Activated CD8-positive, alpha-beta T cell treated with anti-CD3 and anti-CD28 coated beads for 36 hours (primary cell): ENCODE data around the gene NAALADL2. TPM values are rescaled to one million over a fixed set of nuclear protein-coding genes. Genes with fewer than 3 reads are reported as not detected.
"Not testable (repeated sequence)": the region's sequence is repeated elsewhere in the genome, so short reads cannot be mapped to it uniquely, and the experiment has no call there.

Experiments used
- ATAC-seq: fragments of 200-7000 bp; cut with Tn5 transposase; one replicate; pipeline ENCODE4 v1.10.0; 2021; ENCODE audit warnings: mild to moderate bottlenecking, moderate library complexity
- CTCF ChIA-PET: fragments of 350-600 bp; sonication (Branson Sonifier 250); formaldehyde crosslinking; loops from one replicate; lab custom pipeline; 2021; ENCODE audit warnings: antibody characterized with exemption; lab: Charles Lee
- POLR2A ChIA-PET: fragments of 350-600 bp; sonication (Branson Sonifier 250); formaldehyde crosslinking; loops from one replicate; lab custom pipeline; 2021; ENCODE audit warnings: antibody characterized with exemption; lab: Charles Lee
- DNase-seq: peaks from one replicate; pipeline ENCODE4 v3.0.0-alpha.2; 2020
- H3K27ac Mint-ChIP-seq: one replicate; pipeline ENCODE4 v1.8.0; 2021; ENCODE audit warnings: mild to moderate bottlenecking, mixed read lengths
- H3K27me3 Mint-ChIP-seq: one replicate; pipeline ENCODE4 v1.8.0; 2021; ENCODE audit warnings: mixed read lengths
- H3K36me3 Mint-ChIP-seq: one replicate; pipeline ENCODE4 v1.8.0; 2021; ENCODE audit warnings: low read depth, mixed read lengths
- H3K4me1 Mint-ChIP-seq: one replicate; pipeline ENCODE4 v1.8.0; 2021; ENCODE audit warnings: low read depth, mixed read lengths
- H3K4me3 Mint-ChIP-seq: one replicate; pipeline ENCODE4 v1.8.0; 2021; ENCODE audit warnings: mild to moderate bottlenecking, moderate library complexity, mixed read lengths
- H3K9me3 Mint-ChIP-seq: one replicate; pipeline ENCODE4 v1.8.0; 2021; ENCODE audit warnings: mixed read lengths
- intact Hi-C: fragments of 100-400 bp; cut with micrococcal nuclease; formaldehyde crosslinking; loops from one replicate; pipeline ENCODE4 v1.10.0; 2022
- total RNA-seq, 2 experiments: library from RNA; stranded (reverse); gene quantifications; one replicate each; pipeline ENCODE4 v1.2.3, GENCODE V29; 2021
- TF ChIP-seq, protein P1 (sequence below): fragments of 200-600 bp; IDR thresholded peaks from one replicate; pipeline ENCODE4 v1.8.0; 2022; ENCODE audit warnings: antibody characterized with exemption, mild to moderate bottlenecking

NAALADL2 gene
- total RNA-seq, 2 experiments from 2014 or later: 0.60 TPM; not detected in 1

DNA sequence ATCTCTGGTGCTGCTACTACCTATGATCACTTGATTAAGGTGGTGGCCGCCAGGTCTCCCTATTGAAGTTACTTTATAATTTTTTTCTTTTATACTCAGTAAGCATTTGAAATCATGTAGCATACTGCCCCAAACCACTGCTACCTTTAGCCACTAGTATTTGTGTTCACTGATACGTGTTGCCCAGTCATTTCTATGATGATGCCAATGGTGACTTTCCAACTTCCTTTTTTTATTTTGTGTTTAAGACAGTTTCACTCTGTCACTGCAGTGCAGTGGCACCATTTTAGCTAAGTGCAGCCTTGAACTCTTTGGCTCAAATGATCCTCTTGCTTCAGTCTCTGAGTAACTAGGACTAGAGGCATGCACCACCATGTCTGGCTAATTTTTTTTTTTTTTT, 598.2 kb downstream of the NAALADL2 start:
- no peaks in the 10 kb centered on the region for H3K36me3 Mint-ChIP-seq

GRCh38 chr3:175460849-175461399, 601.8 kb downstream of the NAALADL2 start:
- POLR2A ChIA-PET, H3K4me1 Mint-ChIP-seq, H3K27ac Mint-ChIP-seq, H3K9me3 Mint-ChIP-seq, DNase-seq, intact Hi-C loops, H3K4me3 Mint-ChIP-seq, CTCF ChIA-PET, H3K36me3 Mint-ChIP-seq, ATAC-seq, H3K27me3 Mint-ChIP-seq: not testable (repeated sequence)

More for the DNA sequence above, 598.2 kb downstream of the NAALADL2 start:
- POLR2A ChIA-PET: no interaction called here
- DNase-seq (no peak), ATAC-seq (no peak)
- TF ChIP-seq, protein P1, sequence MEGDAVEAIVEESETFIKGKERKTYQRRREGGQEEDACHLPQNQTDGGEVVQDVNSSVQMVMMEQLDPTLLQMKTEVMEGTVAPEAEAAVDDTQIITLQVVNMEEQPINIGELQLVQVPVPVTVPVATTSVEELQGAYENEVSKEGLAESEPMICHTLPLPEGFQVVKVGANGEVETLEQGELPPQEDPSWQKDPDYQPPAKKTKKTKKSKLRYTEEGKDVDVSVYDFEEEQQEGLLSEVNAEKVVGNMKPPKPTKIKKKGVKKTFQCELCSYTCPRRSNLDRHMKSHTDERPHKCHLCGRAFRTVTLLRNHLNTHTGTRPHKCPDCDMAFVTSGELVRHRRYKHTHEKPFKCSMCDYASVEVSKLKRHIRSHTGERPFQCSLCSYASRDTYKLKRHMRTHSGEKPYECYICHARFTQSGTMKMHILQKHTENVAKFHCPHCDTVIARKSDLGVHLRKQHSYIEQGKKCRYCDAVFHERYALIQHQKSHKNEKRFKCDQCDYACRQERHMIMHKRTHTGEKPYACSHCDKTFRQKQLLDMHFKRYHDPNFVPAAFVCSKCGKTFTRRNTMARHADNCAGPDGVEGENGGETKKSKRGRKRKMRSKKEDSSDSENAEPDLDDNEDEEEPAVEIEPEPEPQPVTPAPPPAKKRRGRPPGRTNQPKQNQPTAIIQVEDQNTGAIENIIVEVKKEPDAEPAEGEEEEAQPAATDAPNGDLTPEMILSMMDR: no peak
- no peak overlapping the region for H3K4me3 Mint-ChIP-seq
- intact Hi-C loops: no loop called here
- H3K27ac Mint-ChIP-seq: no peak overlapping the region
- no peaks in the 10 kb centered on the region for H3K27me3 Mint-ChIP-seq
- H3K9me3 Mint-ChIP-seq: peaks cover 7% of the 10 kb centered on the region
- CTCF ChIA-PET: no interaction called here
- no peaks in the 10 kb centered on the region for H3K4me1 Mint-ChIP-seq

GRCh38 chr3:175464362-175464761, 605.2 kb downstream of the NAALADL2 start:
- ChIA-PET POLR2A (no interaction called here), CTCF (no interaction called here)
- no peak for ATAC-seq
- intact Hi-C loops: no loop called here
- H3K36me3 Mint-ChIP-seq: no peaks in the 10 kb centered on the region
- no peaks in the 10 kb centered on the region for H3K27me3 Mint-ChIP-seq
- TF ChIP-seq, protein P1: no peak
- no peaks in the 10 kb centered on the region for H3K4me1 Mint-ChIP-seq
- no peak for DNase-seq
- H3K9me3 Mint-ChIP-seq: peaks cover 7% of the 10 kb centered on the region
- no peak overlapping the region for H3K27ac Mint-ChIP-seq
- no peak overlapping the region for H3K4me3 Mint-ChIP-seq

DNA sequence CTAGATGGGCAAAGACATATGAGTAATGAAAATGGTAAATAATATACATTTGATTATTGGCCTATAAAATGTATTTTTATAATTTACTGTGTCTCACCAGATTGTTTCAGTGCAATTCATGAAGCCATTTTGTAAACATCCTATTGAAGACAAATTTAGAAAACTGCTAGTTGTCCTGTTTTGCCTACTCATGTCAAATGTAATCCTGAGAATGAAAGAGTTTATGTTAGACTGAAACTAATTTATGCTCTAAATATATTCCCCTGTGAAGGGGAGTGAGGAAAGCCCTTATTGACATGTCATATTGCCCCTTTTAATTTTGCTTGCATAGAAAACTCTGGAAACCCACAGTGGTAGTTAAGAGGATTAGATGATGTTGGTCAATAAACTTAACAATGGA, 610.0 kb downstream of the NAALADL2 start:
- CTCF ChIA-PET: no interaction called here
- Mint-ChIP-seq H3K27ac (no peak overlapping the region), H3K27me3 (no peaks in the 10 kb centered on the region), H3K9me3 (no peaks in the 10 kb centered on the region), H3K4me3 (no peak overlapping the region), H3K4me1 (no peaks in the 10 kb centered on the region), H3K36me3 (no peaks in the 10 kb centered on the region)
- intact Hi-C loops: no loop called here
- DNase-seq: no peak
- POLR2A ChIA-PET: no interaction called here
- TF ChIP-seq, protein P1: no peak
- ATAC-seq: no peak

- H3K9me3 Mint-ChIP-seq: no peaks in the 10 kb centered on the region
- TF ChIP-seq, protein P1: no peak
- H3K27ac Mint-ChIP-seq: no peak overlapping the region
- CTCF ChIA-PET: no interaction called here
- DNase-seq (no peak), ATAC-seq (no peak)
- H3K4me3 Mint-ChIP-seq: no peak overlapping the region
- H3K4me1 Mint-ChIP-seq: no peaks in the 10 kb centered on the region
- POLR2A ChIA-PET: no interaction called here
- intact Hi-C loops: no loop called here
- no peaks in the 10 kb centered on the region for H3K27me3 Mint-ChIP-seq
- H3K36me3 Mint-ChIP-seq: no peaks in the 10 kb centered on the region
These were observed 616.6 kb downstream of the NAALADL2 start for GRCh38 chr3:175475765-175476164.
